NAMALWA (cell line): Measurements from ENCODE around the gene ST6GALNAC6.

Experiments used
- DNase-seq: peaks from one replicate; pipeline ENCODE4 v3.0.0-alpha.2; 2015; ENCODE audit warnings: low spot score

Gene ST6GALNAC6

GRCh38 chr9:127899128-127899943 lies at the start of gene ST6GALNAC6:
TSS of gene ST6GALNAC6 (minus strand) at chr9:127899603. CDS start at chr9:127897981, 1,622 bp downstream.
- DNase-seq = peak; percentile 83

DNA sequence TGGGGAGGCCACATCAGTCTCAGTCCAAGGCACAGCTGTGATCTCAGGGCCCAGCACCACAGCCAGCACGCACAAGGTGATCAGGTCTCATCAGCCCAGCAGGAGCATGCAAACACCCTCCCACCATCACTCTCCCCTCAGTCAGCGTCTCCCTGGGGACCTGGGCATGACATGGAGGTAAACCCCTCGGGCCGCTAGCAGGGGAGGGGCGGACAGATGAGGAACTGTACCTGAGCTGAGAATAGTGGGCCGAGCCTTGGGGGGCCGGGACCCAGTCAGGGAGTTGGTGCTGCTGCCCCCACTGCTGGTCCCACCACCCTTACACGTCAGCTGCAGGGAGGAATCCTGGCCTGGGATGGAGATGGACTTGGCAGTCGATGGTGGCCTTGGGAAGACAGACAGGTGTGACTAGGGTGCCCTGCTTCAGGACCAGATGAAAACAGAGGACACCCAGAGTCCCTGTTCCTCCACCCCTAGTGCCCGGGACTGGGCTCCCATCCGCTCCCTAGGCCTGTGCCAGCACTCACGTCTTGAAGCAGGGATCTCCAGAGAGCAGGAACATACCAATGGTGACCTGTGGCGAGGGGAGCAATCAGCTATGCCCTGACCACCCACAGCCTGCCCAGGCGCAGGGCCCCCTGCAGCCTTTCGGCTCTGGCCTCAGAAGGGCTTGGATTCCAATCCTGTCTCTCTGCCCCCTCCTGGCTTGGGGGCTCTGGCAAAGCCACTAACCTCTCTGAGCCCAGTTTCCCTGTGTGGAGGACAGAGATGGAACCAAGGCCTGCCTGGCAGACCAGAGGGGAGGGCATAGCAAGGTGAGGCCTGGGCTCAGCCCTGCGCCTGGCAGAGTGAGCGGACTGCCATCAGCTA lies 48.7 kb upstream of the ST6GALNAC6 start:
- no peak for DNase-seq

DNA sequence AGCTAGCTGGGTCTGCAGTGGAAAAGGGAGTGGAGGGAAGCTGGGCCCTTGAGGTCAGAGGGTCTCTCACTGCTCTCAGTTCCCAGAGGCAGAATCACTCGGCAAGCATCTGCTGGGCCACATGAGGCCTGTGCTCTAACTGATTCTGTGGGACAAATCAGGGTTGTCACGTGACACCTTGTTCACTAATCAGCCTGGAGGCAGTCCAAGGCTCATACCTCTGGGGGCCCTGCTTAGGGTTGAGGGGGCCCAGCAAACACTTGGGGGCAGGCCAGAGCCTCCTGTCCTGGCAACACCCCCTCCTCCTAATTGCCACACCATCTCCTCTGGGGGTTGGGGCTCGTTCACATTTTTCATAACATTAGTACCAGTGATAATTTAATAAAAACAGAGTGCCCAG lies 47.3 kb upstream of the ST6GALNAC6 start:
- no peak for DNase-seq

DNA sequence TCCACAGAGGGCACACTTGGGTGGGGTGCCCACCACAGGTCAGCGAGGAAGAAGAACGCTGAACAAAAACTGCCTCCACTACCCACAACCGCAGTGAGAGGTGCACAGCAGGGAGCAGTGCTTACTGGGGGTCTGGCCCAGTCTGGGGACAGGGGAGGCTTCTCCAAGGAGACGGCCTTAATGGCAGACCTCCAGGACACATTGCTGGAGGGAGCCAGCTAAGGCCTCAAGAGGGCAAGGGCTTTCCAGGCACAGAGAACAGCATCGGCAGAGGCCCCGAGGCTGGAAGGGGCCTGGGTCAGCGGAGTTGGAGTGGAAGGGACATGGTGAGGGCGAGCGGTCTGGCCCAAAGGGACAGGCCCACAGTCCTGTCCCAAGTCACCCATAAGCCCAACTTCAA lies 46.5 kb upstream of the ST6GALNAC6 start:
- DNase-seq = no peak

DNA sequence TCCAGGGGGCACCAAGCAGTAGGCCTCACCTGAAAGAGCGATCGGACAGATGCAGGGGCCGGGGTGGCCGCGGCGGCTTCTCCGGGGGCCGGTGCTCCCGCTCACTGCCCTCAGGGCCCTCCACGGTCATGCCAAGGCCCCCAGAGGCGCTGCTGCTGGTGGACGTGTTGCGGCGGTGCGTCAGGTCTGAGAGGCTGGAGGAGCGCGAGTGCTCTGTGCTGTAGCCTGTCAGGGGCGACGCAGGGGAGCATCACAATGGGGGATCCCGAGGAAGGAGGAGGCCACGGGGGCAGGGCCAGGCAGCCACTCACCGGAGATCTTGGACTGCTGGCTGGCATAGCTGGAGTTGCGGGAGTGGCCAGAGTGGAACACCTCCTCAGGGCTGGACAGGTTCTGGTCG lies 45.9 kb upstream of the ST6GALNAC6 start:
- DNase-seq = no peak

- DNase-seq = no peak
These were observed 45.3 kb upstream of the ST6GALNAC6 start for GRCh38 chr9:127944586-127945218.

DNA sequence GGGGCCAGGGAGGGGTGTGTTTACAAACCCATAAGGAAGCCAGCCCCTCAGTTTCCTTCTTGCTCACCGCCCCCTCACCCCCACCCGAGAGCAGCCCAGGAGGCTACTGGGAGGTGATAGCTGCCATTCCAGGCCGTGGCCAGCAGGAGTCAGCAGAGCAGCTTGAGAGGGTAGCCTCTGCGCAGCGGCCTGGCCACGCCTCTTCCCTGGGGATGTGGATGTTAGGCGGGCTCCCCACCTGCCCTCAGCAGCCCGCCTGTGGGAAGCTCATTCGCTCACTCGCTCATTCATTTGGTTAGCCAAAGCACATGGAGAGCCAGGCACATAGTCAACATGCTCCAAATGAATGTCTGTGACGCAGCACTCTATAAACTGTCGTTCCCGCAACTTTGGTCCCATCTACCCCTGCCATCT lies 44.3 kb upstream of the ST6GALNAC6 start:
- DNase-seq = peak; percentile 83

- no peak for DNase-seq
These were observed 43.7 kb upstream of the ST6GALNAC6 start for GRCh38 chr9:127943011-127943662.

DNA sequence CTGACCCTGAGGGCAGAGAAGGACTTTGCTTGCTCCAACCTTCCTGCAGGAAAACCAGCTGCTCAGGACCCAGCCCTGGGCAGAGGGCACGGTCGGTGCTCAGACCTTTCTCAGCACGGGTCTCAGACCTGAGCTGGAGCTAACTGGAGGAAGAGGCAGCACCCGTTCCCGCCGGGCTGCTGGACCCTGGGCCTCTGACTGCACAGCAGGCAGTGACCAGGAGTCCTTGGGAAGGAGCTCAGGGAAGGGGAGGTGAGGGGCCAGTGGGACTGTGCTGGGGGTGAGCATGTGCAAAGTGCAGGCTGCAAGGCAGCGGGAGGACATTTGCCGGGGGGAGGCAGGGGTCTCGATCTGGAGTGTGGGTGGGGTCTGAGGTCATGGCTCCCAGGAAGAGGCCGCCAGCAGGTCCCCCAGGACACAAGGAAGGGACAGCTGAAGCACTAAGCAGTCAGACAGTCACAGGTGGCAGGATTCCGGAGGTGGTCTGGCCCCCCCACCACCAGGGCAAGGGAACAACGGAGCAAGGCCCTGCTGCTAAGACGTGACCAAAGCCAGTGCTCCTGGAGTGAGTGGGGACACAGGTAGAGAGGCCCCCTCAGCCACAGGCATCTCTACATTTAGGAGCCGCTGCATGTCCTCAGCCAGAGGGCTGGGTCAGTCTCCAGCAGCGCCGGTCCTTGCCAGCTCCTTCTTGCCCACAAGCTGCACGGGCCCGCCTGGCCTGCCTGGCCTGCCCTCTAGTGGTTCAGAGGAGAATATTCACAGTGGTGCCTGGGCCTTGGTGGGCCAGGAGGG lies 43.0 kb upstream of the ST6GALNAC6 start:
- DNase-seq = peak; percentile 76

DNA sequence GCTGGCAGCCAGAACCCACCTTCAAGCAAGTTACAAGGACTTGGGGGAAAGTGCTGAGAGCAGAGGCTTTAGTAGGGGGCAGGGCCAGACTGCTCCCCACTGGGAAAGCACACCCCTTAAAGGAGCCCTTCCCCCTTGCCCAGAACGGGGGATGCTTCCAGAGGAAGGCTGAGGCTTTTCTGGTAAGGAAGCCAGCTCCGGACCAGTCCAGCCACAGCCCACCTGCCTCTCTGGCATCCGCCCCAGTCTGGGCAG lies 42.5 kb upstream of the ST6GALNAC6 start:
- no peak for DNase-seq

DNA sequence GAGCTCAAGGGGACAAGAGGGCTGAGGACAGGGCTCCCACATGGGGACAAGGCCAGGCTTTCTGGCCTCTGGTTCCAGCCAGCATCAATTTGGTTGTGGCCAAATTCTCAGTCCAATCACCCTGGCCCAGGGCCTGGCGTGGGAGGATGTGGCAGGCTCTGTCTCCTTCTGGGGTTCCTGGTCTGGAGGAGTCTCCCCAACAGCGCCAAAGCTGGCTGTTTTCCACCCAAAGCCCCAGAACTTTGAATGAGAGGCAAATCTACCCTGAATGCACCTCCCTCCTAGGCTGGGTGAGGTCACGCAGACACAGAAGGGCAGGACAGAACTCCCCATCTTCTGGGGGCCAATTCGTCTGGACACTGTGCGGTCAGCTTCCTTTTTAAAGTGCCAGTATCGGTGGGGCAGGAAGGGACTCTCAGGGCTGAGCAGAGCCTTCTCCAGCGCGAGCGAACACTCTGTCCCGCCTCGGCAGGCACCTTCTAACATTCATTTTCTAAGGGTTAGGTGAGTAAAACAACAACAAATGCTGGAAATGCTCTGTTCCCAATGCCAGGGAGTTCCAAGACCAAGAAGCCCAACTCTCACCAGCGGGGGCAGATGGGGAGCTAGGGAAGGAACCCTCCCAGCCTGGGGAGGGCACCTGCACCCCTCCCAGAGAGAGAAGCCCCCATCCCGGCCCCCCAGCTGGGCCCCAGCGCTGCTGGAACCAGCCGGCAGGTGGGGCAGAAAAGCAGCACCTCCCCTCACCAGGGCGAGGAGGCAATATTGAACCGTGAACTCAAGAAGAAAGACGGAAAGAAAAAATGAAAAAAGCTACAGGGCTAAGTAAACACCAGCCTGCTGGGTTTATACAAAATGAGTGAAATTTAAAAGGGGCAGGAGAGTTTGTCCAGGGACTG lies 41.9 kb upstream of the ST6GALNAC6 start:
- no peak for DNase-seq

DNA sequence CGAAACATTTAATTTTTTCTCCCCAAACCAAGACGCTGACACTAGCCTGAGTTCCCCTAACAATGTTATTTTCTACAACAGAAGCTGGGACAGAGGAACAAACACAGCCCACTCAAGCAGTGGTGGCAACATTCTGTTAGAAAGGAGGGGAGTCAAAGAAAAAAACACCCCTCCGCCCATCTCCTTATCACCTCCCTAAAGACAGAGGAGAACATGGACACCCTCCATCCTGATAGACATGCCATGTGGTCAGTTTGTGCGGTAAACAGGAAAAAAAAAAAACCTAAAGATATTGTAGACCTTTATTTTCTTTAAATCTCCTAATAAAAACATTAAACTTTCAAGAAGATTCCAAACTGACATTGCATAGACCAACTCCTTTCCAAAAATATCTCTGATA lies 41.2 kb upstream of the ST6GALNAC6 start:
- no peak for DNase-seq

DNA sequence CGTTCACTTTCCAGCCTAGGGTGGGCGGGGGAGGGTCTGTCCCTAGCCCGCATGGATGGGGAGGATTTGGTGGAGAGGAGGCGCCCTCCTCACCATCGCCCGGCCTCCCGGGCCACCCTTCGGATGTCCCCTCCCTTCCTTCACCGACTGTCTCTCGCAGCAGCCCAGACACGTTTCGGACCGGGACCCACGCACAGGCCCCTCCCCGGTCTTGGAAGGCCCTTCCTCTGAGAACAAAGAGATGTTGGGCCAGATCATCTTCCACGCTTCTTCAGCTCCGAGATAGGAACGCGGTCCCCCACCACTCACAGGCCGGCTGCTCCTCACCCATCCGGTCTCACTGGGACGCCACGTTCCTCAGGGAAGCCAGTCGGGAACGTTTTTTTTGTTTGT lies 38.9 kb upstream of the ST6GALNAC6 start:
- DNase-seq = no peak

- peak; percentile 96 for DNase-seq
These were observed 38.2 kb upstream of the ST6GALNAC6 start, which contains the start of gene DPM2 for GRCh38 chr9:127937388-127938297. TSS of gene DPM2 (minus strand) at chr9:127937854. CDS start at chr9:127937820, 34 bp downstream.

- no peak for DNase-seq
These were observed 37.6 kb upstream of the ST6GALNAC6 start for GRCh38 chr9:127937056-127937387.

DNA sequence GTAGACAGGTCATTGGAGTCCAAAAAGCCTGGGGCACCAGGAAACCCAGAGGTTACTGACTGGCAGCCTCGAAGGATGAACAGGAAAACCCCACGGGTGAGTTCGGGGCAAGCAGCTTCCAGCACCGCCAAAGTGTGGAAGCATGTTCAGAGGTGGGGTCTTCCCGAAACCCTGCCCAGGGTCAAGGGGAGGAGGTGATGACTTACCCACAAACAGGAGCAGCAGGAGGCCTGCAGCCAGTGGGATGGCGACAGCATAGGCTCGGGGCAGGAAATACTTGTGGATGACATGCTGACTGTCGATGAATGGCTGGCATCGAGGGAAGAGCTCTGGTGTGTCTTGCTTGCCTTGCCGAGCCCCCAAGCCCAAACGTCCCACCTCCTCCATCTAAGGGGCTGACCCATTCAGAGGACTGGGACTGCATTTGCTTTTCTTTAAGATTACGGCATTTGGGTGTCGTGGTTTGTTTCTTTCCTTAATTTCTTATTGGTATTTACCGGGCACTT lies 37.0 kb upstream of the ST6GALNAC6 start:
- DNase-seq = no peak

GRCh38 chr9:127935765-127936221 lies 36.4 kb upstream of the ST6GALNAC6 start:
- no peak for DNase-seq

DNA sequence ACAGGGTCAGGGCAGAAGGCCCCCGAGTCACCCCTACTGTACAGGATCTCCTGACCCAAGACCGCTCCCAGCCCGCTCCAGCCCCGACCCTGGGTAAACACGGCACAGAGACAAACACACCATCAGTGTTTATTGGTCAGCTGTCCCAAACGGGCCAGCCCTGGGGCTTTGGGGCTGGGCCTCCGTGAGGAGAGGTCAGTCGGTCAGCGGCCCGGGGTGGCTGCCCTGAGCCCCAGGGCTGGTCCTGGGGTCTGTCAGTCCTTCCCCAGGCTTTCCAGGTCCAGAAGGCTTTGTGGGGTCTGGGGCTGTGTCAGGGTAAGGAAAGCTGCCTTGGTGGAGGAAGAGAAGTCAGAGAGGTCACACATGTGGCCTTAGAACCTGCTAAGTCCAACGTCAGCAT lies 35.6 kb upstream of the ST6GALNAC6 start:
- DNase-seq = no peak

DNA sequence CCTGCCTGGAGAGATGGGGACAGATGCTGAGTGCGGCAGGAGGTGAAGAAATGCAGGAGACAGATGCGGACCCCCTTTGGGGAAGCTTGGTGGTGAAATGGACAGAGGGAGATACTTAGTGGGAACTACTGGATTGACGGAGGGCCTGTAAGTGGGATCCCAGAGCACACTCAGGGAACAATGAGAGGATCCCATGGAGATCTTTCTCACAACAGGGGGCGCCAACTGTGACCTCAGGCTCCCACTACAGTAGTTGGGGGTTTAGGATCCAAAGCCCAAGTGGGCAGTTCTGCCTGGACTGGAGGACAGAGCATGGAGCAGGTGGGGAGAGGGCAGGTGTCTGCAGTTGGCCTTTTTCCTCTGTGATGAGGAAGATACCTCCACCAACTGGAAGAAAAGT lies 34.8 kb upstream of the ST6GALNAC6 start:
- DNase-seq = no peak
